Dermis microvascular lymphatic vessel endothelial cell (primary cell): ENCODE measurements around the gene ULK3. TPM values are rescaled to one million over a fixed set of nuclear protein-coding genes. Genes with fewer than 3 reads are reported as not detected.
A peak's percentile ranks its signal among the peaks of the same experiment; 100 is the strongest.

Source experiments
- DNase-seq, 2 donors: peaks; one replicate each; pipeline versions ENCODE4 v3.0.0 to v3.0.0-alpha.2; 2010; ENCODE audit warnings: low read depth in 2 of 2
- total RNA-seq: library from RNA; depleted of rRNA; stranded (reverse); fragments of >200 nt; gene quantifications from 2 replicates; pipeline ENCODE4 v1.2.1, GENCODE V29; 2014

The ULK3 gene
- total RNA-seq, 1 donor from 2014 or later = 15.9 TPM

GRCh38 chr15:74823324-74823723 lies 19.6 kb downstream of the ULK3 start:
- DNase-seq = no peak

- DNase-seq = no peak
Measured at GRCh38 chr15:74822233-74822632, 20.7 kb downstream of the ULK3 start.

- no peak for DNase-seq
Measured at GRCh38 chr15:74821790-74822158, 21.2 kb downstream of the ULK3 start.

- DNase-seq = no peak
Measured at GRCh38 chr15:74821091-74821789, 21.7 kb downstream of the ULK3 start.

GRCh38 chr15:74820056-74820455 lies 22.9 kb downstream of the ULK3 start:
- DNase-seq = no peak

- DNase-seq = peak in 1 of 2 donors; percentile 49
Measured at GRCh38 chr15:74817370-74817737, 25.6 kb downstream of the ULK3 start.

- DNase-seq = no peak
Measured at GRCh38 chr15:74816624-74817369, 26.2 kb downstream of the ULK3 start.

GRCh38 chr15:74815961-74816360 lies 27.0 kb downstream of the ULK3 start:
- DNase-seq = no peak

GRCh38 chr15:74815121-74815934 lies 27.6 kb downstream of the ULK3 start:
- no peak for DNase-seq

- no peak for DNase-seq
Measured at GRCh38 chr15:74812533-74812932, 30.4 kb downstream of the ULK3 start, which contains the start of gene LMAN1L. TSS of gene LMAN1L (plus strand) at chr15:74812835. CDS start at chr15:74812855, 20 bp downstream.

- DNase-seq = no peak
Measured at GRCh38 chr15:74809956-74810355, 33.0 kb downstream of the ULK3 start.

- DNase-seq = no peak
Measured at GRCh38 chr15:74809242-74809641, 33.7 kb downstream of the ULK3 start.

GRCh38 chr15:74808840-74809229 lies 34.1 kb downstream of the ULK3 start:
- no peak for DNase-seq

GRCh38 chr15:74808078-74808839 lies 34.7 kb downstream of the ULK3 start:
- DNase-seq = no peak

GRCh38 chr15:74807282-74807681 lies 35.7 kb downstream of the ULK3 start:
- DNase-seq = no peak

GRCh38 chr15:74804935-74805334 lies 38.0 kb downstream of the ULK3 start:
- DNase-seq = no peak

GRCh38 chr15:74802862-74803447 lies 40.0 kb downstream of the ULK3 start:
- no peak for DNase-seq

GRCh38 chr15:74802290-74802689 lies 40.7 kb downstream of the ULK3 start:
- no peak for DNase-seq

- no peak for DNase-seq
Measured at GRCh38 chr15:74801311-74801997, 41.5 kb downstream of the ULK3 start.

- no peak for DNase-seq
Measured at GRCh38 chr15:74800559-74801094, 42.3 kb downstream of the ULK3 start.
